Nephron (organoid): Measurements from ENCODE around the gene SLC47A2.

Source experiments
- H3K27ac Mint-ChIP-seq, 3 experiments: 2 replicates each; pipeline ENCODE4 v1.8.0; 2020; ENCODE audit warnings: mixed read lengths in 3 of 3, mild to moderate bottlenecking in 2 of 3, moderate library complexity in 1 of 3
- H3K27me3 Mint-ChIP-seq: 2 replicates; pipeline ENCODE4 v1.8.0; 2021; ENCODE audit warnings: low read depth, mild to moderate bottlenecking, moderate library complexity, mixed read lengths
- H3K36me3 Mint-ChIP-seq: 2 replicates; pipeline ENCODE4 v1.8.0; 2020; ENCODE audit warnings: low read depth, mixed read lengths
- H3K4me1 Mint-ChIP-seq: 2 replicates; pipeline ENCODE4 v1.8.0; 2020; ENCODE audit warnings: mixed read lengths
- H3K4me3 Mint-ChIP-seq, 3 experiments: 2 replicates each; pipeline ENCODE4 v1.8.0; 2020; ENCODE audit warnings: mild to moderate bottlenecking in 3 of 3, mixed read lengths in 3 of 3, moderate library complexity in 2 of 3
- H3K9me3 Mint-ChIP-seq: 2 replicates; pipeline ENCODE4 v1.8.0; 2020; ENCODE audit warnings: mixed read lengths
- TF ChIP-seq, protein P1 (sequence below), 3 experiments: fragments of 200-600 bp; sonication (generic); IDR thresholded peaks; one replicate each; pipeline ENCODE4 v1.5.0; 2021; ENCODE audit warnings: antibody characterized with exemption in 3 of 3; ENCODE audit not compliant: unreplicated experiment in 3 of 3

SLC47A2 gene

DNA sequence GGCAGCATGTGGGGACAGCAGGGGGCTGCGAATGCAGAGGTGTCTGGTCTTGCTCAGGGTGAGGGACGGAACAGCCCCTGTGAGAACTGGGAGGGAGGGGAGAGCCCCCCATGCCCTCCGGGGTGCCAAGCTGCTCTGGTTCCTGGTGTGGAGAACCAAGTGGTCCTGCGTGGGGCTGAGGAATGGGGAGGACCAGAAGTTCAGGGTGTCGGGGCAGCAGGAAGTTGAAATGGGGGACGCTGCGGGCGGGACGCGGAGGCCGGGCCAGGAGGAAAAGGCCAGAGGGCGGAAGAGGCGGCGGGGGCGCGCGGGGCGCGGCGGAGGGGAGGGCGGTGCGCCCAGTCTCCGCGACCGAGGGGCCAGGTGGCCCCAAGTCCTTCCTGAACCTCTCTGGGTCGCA, 28.1 kb upstream of the SLC47A2 start:
- Mint-ChIP-seq H3K4me3 (peak overlapping the region; percentile 75 to 83 (median 79)), H3K27ac (no peak overlapping the region), H3K4me1 (peaks cover 16% of the 10 kb centered on the region), H3K9me3 (no peaks in the 10 kb centered on the region), H3K36me3 (no peaks in the 10 kb centered on the region), H3K27me3 (peaks cover 35% of the 10 kb centered on the region)
- TF ChIP-seq, protein P1, sequence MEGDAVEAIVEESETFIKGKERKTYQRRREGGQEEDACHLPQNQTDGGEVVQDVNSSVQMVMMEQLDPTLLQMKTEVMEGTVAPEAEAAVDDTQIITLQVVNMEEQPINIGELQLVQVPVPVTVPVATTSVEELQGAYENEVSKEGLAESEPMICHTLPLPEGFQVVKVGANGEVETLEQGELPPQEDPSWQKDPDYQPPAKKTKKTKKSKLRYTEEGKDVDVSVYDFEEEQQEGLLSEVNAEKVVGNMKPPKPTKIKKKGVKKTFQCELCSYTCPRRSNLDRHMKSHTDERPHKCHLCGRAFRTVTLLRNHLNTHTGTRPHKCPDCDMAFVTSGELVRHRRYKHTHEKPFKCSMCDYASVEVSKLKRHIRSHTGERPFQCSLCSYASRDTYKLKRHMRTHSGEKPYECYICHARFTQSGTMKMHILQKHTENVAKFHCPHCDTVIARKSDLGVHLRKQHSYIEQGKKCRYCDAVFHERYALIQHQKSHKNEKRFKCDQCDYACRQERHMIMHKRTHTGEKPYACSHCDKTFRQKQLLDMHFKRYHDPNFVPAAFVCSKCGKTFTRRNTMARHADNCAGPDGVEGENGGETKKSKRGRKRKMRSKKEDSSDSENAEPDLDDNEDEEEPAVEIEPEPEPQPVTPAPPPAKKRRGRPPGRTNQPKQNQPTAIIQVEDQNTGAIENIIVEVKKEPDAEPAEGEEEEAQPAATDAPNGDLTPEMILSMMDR (IDR thresholded peaks at IDR 0.05; ENCODE audit: unreplicated experiment in 3 of 3) = no peak

DNA sequence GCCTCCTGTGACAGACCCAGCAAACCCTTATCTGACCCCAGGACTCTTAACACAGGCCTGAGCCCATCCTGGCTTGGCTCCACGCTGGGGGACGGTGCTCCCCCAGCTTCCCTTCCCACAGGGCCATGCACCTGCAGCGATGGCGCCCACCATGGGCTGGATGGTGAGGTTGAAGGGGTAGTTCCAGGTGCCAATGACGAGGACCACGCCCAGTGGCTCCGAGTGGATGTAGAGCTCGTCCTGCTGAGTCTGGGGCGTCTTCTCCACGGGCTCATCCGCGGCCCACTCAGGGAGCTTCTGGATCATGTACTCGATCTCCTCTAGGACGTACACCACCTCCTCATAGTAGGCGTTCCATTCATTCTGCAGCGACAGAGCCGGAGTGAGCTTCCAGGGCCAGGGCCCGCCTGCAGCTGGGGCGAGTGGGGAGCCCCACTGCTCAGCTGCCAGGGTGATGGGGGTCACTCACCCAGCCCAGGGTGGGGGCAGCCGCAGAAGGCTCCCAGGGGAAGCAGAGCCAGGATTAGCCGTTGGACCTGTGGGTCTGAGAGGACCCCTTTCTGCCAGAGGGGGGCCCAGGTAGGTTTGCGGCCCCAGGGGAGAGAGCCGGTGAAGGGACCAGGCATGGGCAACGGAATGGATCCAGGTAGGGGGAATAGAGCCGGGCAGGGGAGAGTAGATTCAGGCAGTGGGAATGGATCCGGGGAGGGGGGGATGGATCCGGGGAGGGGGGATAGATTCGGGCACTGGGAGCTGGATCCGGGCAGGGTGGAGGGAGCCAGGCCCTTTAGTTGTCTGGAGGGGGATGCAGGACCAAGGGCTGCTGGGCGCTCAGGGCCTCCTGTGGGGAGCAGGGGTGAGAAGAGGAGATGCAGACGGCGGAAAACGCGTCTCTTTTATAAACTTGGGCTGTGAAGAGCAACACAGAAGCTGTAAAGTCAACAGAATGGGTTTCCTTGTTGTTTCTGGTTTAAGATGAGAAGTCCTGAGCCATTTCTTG, 27.0 kb upstream of the SLC47A2 start:
- H3K27me3 Mint-ChIP-seq = peaks cover 29% of the 10 kb centered on the region
- H3K36me3 Mint-ChIP-seq = no peaks in the 10 kb centered on the region
- no peak overlapping the region for H3K27ac Mint-ChIP-seq
- H3K9me3 Mint-ChIP-seq = no peaks in the 10 kb centered on the region
- TF ChIP-seq, protein P1 (IDR thresholded peaks at IDR 0.05; ENCODE audit: unreplicated experiment in 3 of 3) = no peak
- H3K4me3 Mint-ChIP-seq = peak overlapping the region; percentile 51 to 83 (median 62)
- peaks cover 6% of the 10 kb centered on the region for H3K4me1 Mint-ChIP-seq

DNA sequence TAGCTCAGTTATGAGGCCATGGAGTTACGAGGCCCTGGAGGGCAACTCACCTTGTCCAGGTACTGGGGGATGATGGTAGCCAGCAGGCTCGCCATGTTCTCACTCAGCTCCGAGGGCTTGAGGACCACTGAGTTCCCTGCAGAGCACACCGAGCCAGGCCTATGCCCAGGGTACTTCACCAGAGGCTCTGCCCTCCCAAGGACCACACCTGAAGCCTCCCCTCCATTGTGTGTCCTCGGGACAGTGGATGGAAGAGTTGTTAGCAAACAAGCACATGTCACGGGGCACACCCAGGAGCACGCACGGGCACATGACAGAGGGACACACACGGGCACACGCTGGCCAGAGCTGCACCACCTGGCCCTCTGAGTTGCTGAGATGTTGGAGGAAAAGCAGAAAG, 26.1 kb upstream of the SLC47A2 start:
- Mint-ChIP-seq H3K27ac (no peak overlapping the region), H3K4me1 (no peaks in the 10 kb centered on the region), H3K4me3 (peak overlapping the region in 2 of 3 experiments; percentile 26 to 73), H3K9me3 (no peaks in the 10 kb centered on the region), H3K36me3 (no peaks in the 10 kb centered on the region), H3K27me3 (peaks cover 23% of the 10 kb centered on the region)
- TF ChIP-seq, protein P1 (IDR thresholded peaks at IDR 0.05; ENCODE audit: unreplicated experiment in 3 of 3) = no peak

DNA sequence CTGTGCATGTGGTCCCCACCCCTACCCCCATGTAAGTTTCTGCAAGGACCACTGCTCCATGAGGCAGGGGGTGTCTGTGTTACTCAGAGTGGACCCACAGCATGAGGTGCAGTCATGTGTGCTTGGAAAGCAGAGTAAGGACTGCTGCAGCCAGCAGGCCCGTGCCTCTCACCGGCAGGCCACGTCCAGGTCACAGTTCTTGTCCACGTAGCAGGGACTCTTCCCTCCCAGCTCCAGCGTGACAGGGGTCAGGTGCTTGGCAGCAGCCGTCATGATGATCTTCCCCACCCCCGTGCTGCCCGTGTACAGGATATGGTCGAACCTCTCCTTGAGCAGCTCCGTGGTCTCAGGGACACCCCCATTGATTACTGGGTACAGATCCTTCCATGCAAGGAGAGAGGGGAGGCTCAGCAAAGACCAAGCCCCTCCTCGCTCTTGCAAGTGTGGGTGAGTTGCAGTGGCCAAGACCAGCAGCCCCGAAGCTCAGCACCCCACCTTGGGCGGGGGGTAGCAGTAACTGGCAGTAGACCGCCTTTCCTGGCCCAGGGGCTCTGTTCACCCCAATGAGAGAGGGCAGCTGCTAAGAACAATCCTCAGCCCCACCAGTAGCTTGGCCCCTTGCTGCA, 25.6 kb upstream of the SLC47A2 start:
- Mint-ChIP-seq H3K4me3 (no peak overlapping the region), H3K27ac (no peak overlapping the region), H3K36me3 (no peaks in the 10 kb centered on the region), H3K4me1 (no peaks in the 10 kb centered on the region), H3K9me3 (no peaks in the 10 kb centered on the region), H3K27me3 (peaks cover 23% of the 10 kb centered on the region)
- TF ChIP-seq, protein P1 (IDR thresholded peaks at IDR 0.05; ENCODE audit: unreplicated experiment in 3 of 3) = no peak

DNA sequence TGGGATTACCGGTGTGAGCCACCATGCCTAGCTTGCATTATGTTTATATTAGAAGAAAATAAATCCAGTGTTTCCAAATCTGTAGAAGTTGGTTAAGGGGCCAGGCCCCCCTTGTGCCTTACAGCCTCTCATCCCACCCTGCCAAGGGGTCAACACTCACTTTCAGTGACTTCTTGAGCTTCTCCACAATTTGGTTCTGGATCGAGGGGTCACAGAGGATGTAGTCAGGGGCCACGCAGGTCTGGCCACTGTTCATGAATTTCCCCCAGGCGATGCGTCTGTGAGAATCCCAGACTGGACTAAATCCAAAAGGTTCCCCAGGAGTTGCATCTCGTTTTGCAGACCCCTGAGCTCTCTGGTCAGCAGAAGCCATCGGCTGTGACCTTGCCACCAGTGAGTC, 24.5 kb upstream of the SLC47A2 start:
- Mint-ChIP-seq H3K9me3 (no peaks in the 10 kb centered on the region), H3K4me1 (no peaks in the 10 kb centered on the region), H3K27me3 (peaks cover 13% of the 10 kb centered on the region), H3K4me3 (no peak overlapping the region), H3K36me3 (no peaks in the 10 kb centered on the region), H3K27ac (no peak overlapping the region)
- TF ChIP-seq, protein P1 (IDR thresholded peaks at IDR 0.05; ENCODE audit: unreplicated experiment in 3 of 3) = no peak
